Retinal pigment epithelial cell (primary cell): ENCODE results near the gene CHST12.

Experiments
- DNase-seq: peaks from one replicate; pipeline ENCODE4 v3.0.0-alpha.2; 2010; ENCODE audit warnings: low read depth
- H3K4me3 ChIP-seq: 2 replicates; pipeline ENCODE4 v1.5.1; 2011; ENCODE audit warnings: mild to moderate bottlenecking, low read length, control low read depth, moderate library complexity
- TF ChIP-seq, protein P1 (sequence below): conservative IDR thresholded peaks from 2 replicates; pipeline ENCODE4 v1.5.1; 2011; ENCODE audit warnings: low read depth, low read length, control low read depth, inconsistent platforms

The CHST12 gene

DNA sequence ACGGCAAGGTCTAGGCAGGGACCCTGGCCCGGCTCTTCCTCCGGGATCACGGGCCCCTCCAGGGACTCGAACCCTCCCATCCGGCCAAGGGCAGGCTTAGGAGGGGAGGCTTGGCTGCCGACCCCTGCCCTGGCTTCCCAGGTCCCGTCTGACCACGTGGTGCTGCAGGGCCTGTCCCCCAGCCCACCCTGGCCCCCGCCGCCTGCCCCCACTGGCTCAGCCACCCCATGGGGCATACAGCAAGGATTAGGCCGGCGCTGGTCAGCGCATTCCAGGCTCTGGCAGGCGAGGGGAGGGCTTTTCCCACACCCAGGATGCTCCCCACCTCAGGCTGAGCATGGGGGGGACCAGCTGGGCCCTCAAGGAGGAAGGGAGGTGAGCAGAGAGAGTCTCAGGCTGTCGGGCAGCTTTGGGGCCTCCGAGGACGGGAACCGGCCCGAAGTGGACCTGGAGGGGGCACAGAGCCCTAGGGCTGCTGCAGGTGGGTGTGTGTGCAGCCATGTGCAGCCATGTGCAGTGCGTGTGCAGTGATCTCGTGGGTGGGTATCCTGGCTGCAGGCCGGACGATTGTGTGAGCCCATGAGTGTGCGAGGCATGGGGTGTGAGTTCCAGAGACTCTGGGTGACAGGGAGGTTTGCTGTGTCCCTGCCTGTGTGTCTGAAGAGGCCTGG lies 73.5 kb downstream of the CHST12 start:
- DNase-seq, result no peak
- TF ChIP-seq, protein P1, sequence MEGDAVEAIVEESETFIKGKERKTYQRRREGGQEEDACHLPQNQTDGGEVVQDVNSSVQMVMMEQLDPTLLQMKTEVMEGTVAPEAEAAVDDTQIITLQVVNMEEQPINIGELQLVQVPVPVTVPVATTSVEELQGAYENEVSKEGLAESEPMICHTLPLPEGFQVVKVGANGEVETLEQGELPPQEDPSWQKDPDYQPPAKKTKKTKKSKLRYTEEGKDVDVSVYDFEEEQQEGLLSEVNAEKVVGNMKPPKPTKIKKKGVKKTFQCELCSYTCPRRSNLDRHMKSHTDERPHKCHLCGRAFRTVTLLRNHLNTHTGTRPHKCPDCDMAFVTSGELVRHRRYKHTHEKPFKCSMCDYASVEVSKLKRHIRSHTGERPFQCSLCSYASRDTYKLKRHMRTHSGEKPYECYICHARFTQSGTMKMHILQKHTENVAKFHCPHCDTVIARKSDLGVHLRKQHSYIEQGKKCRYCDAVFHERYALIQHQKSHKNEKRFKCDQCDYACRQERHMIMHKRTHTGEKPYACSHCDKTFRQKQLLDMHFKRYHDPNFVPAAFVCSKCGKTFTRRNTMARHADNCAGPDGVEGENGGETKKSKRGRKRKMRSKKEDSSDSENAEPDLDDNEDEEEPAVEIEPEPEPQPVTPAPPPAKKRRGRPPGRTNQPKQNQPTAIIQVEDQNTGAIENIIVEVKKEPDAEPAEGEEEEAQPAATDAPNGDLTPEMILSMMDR, result no peak
- no peak overlapping the region for H3K4me3 ChIP-seq

DNA sequence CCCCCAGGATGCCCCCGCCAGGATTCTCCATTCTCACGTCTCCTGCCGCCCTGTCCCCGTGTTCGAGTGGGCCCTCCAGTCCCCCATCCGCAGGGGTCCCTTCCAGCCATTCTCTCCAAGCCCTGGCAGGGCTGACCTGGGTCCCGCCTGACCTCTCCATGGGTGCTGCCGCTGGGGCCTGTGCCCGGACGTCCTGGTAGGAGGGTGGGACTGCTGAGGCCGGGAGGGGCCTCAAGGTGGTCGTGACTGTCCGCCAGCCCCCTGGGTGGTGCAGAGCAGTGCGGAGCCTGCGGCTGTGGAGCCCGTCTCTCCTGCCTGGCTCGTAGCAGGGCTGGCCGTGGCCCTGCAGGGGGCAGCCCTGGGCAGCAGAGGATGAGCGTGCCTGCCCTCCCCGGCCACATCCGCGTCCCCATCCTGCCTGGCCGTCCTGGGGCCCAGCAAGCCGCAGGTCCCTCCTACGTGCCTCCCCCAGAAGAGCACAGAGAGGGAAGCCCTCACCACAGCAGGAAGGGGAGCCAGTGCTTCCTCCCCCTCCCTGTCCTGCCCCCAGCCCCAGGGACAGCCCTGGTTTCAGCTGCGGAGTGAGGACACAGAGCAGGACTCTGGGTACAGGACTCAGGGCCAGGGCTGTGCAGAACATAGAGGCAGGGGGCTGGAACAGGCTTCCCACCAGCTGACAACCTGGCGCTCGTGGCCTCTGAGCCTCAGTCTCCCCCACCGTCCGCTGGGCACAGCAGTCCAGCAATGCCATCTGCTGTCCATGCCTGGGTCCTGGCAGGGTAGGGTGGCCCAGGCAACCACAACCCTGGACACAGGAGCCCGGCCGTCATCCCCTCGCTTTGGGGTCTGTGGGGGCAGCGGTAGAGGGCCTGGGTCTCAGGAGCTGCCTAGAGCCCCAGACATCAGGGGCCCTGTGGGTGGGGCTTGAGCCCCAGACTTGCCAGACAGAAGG lies 74.3 kb downstream of the CHST12 start:
- no peak for DNase-seq
- TF ChIP-seq, protein P1, result peak; percentile 88
- H3K4me3 ChIP-seq, result no peak overlapping the region

DNA sequence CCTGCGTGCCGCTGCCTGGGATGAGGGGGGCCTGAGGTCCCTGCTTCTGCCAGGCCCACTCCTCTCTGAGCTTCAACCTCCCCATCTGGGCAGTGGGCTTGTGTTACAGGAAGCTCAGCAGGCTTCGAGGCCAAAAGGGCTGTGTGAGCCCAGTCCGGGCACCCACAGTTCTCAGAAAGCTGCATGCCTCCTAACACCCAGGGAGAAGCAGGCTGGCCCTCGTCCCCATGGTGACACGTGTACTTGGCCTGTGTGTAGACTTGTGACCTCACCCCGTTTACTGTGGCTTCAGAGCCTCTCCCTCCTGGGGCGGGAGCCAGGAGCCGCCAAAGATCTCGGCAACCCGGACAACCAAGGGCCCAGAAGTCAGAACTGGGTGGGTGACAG lies 75.0 kb downstream of the CHST12 start:
- DNase-seq, result no peak
- no peak overlapping the region for H3K4me3 ChIP-seq
- TF ChIP-seq, protein P1, result no peak

DNA sequence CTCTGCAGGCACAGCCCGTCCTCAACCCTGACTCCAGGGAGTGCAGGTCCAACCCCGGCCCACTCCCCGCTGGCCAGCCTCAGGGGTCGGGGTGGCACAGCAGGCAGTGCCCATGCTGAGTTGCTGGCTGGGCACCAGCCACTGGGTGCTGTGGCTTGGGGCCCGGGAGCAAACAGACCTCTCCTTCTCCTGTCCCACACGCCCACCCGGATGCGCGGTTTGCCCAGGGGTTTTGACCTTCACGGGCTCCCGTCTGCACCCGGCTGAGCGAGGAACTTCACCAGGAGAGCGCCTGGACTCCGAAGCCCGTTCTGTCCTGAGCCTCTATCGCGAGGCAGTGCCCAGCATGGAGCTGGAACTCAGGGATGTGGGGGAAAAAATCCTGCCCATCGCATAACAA lies 75.4 kb downstream of the CHST12 start:
- H3K4me3 ChIP-seq, result no peak overlapping the region
- no peak for DNase-seq
- TF ChIP-seq, protein P1, result no peak

DNA sequence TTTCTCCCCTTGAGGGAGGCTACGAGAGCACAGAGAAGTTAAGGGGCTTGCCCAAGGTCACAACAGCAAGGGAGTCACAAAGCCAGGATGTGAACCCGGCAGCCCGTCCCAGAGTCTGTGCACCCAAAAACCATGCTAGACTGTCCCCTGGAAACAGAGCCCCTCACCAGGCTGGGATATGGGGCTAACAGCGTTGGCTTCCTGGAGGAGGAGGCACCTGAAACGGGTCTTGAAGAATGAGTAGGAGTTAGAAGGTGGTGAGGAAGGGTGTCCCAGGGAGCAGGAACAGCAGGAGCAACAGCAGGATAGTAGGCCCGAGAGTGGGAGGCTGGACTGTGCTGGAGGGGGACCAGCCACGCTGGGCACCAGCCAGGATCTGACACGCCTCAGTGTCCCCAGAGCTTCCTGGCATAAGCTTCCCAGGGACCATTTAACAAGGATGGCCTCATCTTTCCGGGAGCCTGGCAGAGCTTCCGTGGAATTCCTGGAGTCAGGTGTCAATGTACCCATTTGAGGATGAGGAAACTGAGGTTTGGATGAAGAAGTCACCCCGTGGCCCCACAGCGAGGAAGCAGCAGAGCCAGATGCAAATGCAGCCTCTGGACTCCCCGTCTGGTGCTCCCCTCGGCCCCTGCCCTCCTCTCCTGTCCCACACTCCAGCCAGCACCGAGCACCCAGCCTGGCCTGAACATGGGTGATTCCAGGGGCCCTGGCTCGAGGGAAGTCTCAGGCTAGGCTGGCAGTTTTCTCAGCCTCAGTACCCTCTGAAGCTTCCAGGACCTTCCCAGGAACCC lies 76.1 kb downstream of the CHST12 start:
- no peak for DNase-seq
- TF ChIP-seq, protein P1, result no peak
- no peak overlapping the region for H3K4me3 ChIP-seq

DNA sequence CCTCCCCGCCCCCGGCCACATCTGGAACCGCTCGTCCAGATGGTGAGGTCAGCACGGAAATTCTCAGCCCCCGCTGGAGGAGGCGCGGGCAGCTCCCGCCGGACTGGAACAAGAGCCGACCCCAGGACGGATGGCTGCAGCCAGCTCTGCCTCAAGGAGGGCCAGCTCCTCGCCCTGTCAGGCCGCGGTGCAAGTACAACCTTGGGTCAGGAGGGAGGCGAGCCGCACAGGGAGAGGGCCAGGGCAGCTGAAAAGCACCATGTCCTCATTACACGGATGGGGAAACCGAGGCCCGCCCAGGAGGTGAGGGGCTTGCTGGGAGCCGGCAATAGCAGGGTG lies 76.6 kb downstream of the CHST12 start:
- no peak for DNase-seq
- TF ChIP-seq, protein P1, result no peak
- no peak overlapping the region for H3K4me3 ChIP-seq
